T-helper 17 cell (primary cell): ENCODE data around the gene BOLA3. TPM values are rescaled to one million over a fixed set of nuclear protein-coding genes. Genes with fewer than 3 reads are reported as not detected.
"Not testable (repeated sequence)": the region's sequence is repeated elsewhere in the genome, so short reads cannot be mapped to it uniquely, and the experiment has no call there.

Experiments
- ATAC-seq: fragments of 150-1000 bp; cut with Tn5 transposase; 2 replicates; pipeline ENCODE4 v1.10.0; 2021; ENCODE audit warnings: mild to moderate bottlenecking, moderate library complexity
- DNase-seq, 3 donors: peaks; one replicate each; pipeline versions ENCODE4 v3.0.0 to v3.0.0-alpha.2; 2020 to 2021
- H3K9me3 ChIP-seq: one replicate; pipeline ENCODE4 v1.7.0; 2013; ENCODE audit warnings: low read length, mild to moderate bottlenecking; ENCODE audit not compliant: control insufficient read depth, poor library complexity, severe bottlenecking
- H3K27ac Mint-ChIP-seq: one replicate; pipeline ENCODE4 v1.8.0; 2022; ENCODE audit warnings: mild to moderate bottlenecking, moderate library complexity, mixed read lengths
- H3K27me3 Mint-ChIP-seq: one replicate; pipeline ENCODE4 v1.8.0; 2022; ENCODE audit warnings: mixed read lengths
- H3K36me3 Mint-ChIP-seq: one replicate; pipeline ENCODE4 v1.8.0; 2022; ENCODE audit warnings: low read depth, mixed read lengths
- H3K4me1 Mint-ChIP-seq: one replicate; pipeline ENCODE4 v1.8.0; 2022; ENCODE audit warnings: mild to moderate bottlenecking, mixed read lengths
- H3K4me3 Mint-ChIP-seq: one replicate; pipeline ENCODE4 v1.8.0; 2022; ENCODE audit warnings: mild to moderate bottlenecking, moderate library complexity, mixed read lengths
- total RNA-seq, 4 donors: library from RNA in 2 of 4; stranded (reverse) in 2 of 4; gene quantifications; one replicate each; pipeline ENCODE4 v1.2.3 and lab custom pipeline; 2022 to 2026

The BOLA3 gene
- total RNA-seq: 10 to 100 TPM; 15.5 to 23.3 TPM
- 7.4 to 10.5 reads per million in 2 donors for total RNA-seq (lab: John Stamatoyannopoulos, UW)

GRCh38 chr2:74147727-74148456, at the start of gene BOLA3:
BOLA3 (minus strand) TSS chr2:74147912; CDS start chr2:74147874, 38 bp downstream.
- DNase-seq: peak; percentile 72 to 77 (median 73)
- Mint-ChIP-seq H3K4me3 (no peak within 1 kb of the TSS), H3K27ac (no peak within 1 kb of the TSS), H3K36me3 (no peaks in the 10 kb centered on the region), H3K4me1 (peaks cover 4% of the 10 kb centered on the region), H3K27me3 (no peaks in the 10 kb centered on the region)
- ATAC-seq: peak; percentile 93
- no peaks in the 10 kb centered on the region for H3K9me3 ChIP-seq

DNA sequence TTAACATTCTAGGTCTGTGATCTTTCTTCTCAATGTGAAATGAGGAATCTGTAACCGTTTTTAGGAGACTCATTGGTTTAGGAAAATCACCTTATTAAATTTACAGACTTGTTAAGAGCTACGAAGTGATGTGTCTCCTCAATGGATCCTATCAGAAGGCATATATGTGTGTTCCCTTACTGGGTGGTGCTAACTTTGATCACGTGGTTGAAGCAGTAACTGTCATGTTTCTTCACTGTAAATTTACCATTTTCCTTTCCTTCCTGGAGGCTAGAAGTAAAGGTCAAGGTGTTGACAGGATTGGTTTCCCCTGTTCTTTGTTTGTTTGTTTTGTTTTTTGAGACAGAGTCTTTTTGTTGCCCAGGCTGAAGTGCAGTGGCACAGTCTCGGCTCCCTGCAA, 49.3 kb upstream of the BOLA3 start:
- no peak for ATAC-seq
- H3K27ac Mint-ChIP-seq: peak overlapping the region; percentile 98
- DNase-seq: no peak
- peaks cover 29% of the 10 kb centered on the region for H3K4me1 Mint-ChIP-seq
- H3K4me3 Mint-ChIP-seq: no peak overlapping the region
- H3K36me3 Mint-ChIP-seq: peaks cover 2% of the 10 kb centered on the region
- H3K27me3 Mint-ChIP-seq: no peaks in the 10 kb centered on the region
- H3K9me3 ChIP-seq: no peaks in the 10 kb centered on the region

DNA sequence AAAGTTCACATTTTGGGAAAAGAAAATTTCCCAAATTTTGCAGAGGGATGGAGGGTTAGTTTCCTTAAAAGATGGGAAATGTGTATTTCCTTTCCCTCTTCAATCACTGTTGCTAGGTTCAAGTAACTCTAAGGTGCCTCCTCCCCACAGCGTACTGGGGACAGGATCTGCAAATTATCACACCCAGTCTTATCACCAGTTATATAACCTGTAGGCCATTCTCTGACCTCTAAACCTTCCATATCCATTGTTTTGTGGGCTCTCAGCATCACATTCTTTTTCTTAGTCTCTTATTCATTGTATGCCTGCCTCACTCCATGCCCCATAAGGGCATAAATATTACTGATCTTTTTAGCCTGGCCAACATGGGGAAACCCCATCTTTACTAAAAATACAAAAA, 47.1 kb upstream of the BOLA3 start:
- Mint-ChIP-seq H3K27me3 (peaks cover 4% of the 10 kb centered on the region), H3K27ac (no peak overlapping the region), H3K4me1 (peaks cover 19% of the 10 kb centered on the region), H3K36me3 (peaks cover 2% of the 10 kb centered on the region), H3K4me3 (no peak overlapping the region)
- no peaks in the 10 kb centered on the region for H3K9me3 ChIP-seq
- ATAC-seq (no peak), DNase-seq (no peak)

DNA sequence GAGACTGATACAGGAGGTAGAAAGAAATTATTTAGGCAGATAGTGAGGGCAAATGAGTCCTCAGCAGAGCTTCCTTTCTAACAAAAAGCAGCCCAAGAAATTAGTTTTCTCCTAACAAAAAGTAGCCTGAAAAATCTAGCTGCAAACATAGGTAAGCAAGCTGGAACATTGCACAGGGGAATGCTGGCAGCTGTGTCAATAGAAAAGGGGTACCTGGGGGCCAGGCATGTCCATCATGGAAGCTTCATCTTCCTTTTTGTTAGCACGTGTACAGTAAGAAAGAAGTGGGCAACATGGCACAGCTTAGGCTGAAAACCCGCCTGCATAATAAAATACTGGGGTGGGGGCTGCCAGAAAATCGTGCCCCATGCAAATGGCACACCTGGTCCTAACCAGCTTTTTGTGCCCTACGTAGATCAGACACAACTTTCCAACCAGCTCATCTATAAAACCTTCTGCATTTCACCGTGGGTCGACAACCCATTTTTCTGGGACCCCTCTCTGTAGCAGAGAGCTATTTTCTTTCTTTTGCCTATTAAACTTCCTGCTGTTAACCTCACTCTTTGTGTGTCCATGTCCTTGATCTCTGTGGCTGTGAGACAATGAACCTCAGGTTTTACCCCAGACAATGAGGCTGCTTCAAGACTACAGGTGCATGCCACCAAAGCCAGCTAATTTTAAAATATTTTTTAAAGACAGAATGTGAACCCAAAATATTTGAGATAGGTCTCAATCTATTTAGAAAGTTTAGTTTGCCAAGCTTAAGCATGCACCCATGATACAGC, 44.1 kb upstream of the BOLA3 start:
- ATAC-seq (no peak), DNase-seq (no peak)
- H3K4me3 Mint-ChIP-seq: no peak overlapping the region
- no peaks in the 10 kb centered on the region for H3K9me3 ChIP-seq
- H3K27ac Mint-ChIP-seq: no peak overlapping the region
- peaks cover 2% of the 10 kb centered on the region for H3K4me1 Mint-ChIP-seq
- peaks cover 4% of the 10 kb centered on the region for H3K27me3 Mint-ChIP-seq
- no peaks in the 10 kb centered on the region for H3K36me3 Mint-ChIP-seq

DNA sequence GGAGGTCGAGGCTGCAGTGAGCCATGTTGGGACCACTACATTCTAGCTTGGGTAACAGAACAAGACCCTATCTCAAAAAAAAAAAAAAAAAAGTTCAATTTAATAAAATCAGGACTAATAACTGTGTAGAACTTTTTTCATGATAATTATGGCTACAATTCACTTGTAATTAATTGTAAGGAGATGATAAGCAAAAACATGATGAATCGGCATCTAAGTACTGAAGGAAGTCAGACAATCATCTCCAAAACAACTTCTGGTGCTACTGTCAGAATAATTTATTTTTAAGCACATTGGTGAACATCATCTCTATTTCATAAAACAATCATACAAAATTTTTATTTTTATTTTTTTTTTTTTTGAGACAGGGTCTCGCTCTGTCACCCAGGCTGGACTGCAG, 41.0 kb upstream of the BOLA3 start:
- no peak overlapping the region for H3K4me3 Mint-ChIP-seq
- peaks cover 6% of the 10 kb centered on the region for H3K4me1 Mint-ChIP-seq
- H3K36me3 Mint-ChIP-seq: no peaks in the 10 kb centered on the region
- no peak for ATAC-seq
- DNase-seq: no peak
- peaks cover 4% of the 10 kb centered on the region for H3K27me3 Mint-ChIP-seq
- no peaks in the 10 kb centered on the region for H3K9me3 ChIP-seq
- no peak overlapping the region for H3K27ac Mint-ChIP-seq

GRCh38 chr2:74188018-74188601, 40.4 kb upstream of the BOLA3 start:
- ATAC-seq (no peak), DNase-seq (no peak)
- Mint-ChIP-seq H3K27me3 (peaks cover 4% of the 10 kb centered on the region), H3K27ac (peak overlapping the region; percentile 21), H3K4me3 (no peak overlapping the region), H3K36me3 (no peaks in the 10 kb centered on the region), H3K4me1 (peaks cover 6% of the 10 kb centered on the region)
- H3K9me3 ChIP-seq: no peaks in the 10 kb centered on the region

GRCh38 chr2:74186706-74187105, 39.0 kb upstream of the BOLA3 start:
- not testable (repeated sequence) for DNase-seq, H3K4me1 Mint-ChIP-seq, H3K4me3 Mint-ChIP-seq, H3K9me3 ChIP-seq, ATAC-seq, H3K27me3 Mint-ChIP-seq, H3K36me3 Mint-ChIP-seq
- peak overlapping the region; percentile 47 for H3K27ac Mint-ChIP-seq

DNA sequence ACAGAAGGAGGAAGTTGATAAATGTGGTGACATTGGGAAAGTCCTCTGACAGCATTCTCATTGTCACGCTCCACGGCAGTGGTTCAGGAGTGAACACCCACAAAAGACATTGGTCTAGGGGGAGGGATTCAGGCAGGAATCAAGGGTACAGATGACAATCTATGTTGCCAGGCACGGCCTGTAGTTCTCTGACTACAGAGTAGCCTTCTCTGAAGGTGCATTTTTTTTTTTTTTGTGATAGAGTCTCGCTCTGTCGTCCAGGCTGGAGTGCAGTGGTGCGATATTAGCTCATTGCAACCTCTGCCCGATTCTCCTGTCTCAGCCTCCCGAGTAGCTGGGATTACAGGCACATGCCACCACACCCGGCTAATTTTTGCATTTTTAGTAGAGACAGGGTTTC, 38.3 kb upstream of the BOLA3 start:
- H3K4me1 Mint-ChIP-seq: peaks cover 5% of the 10 kb centered on the region
- ATAC-seq (peak; percentile 97), DNase-seq (peak in 2 of 3 donors; percentile 17 to 18)
- peak overlapping the region; percentile 47 for H3K27ac Mint-ChIP-seq
- H3K27me3 Mint-ChIP-seq: peaks cover 3% of the 10 kb centered on the region
- H3K36me3 Mint-ChIP-seq: no peaks in the 10 kb centered on the region
- H3K9me3 ChIP-seq: no peaks in the 10 kb centered on the region
- peak overlapping the region; percentile 69 for H3K4me3 Mint-ChIP-seq

GRCh38 chr2:74183878-74184277, 36.2 kb upstream of the BOLA3 start:
- no peak overlapping the region for H3K27ac Mint-ChIP-seq
- no peaks in the 10 kb centered on the region for H3K27me3 Mint-ChIP-seq
- H3K4me3 Mint-ChIP-seq: no peak overlapping the region
- H3K9me3 ChIP-seq: no peaks in the 10 kb centered on the region
- DNase-seq (no peak), ATAC-seq (no peak)
- no peaks in the 10 kb centered on the region for H3K36me3 Mint-ChIP-seq
- H3K4me1 Mint-ChIP-seq: peaks cover 8% of the 10 kb centered on the region

- Mint-ChIP-seq H3K27ac (peak overlapping the region; percentile 29), H3K27me3 (no peaks in the 10 kb centered on the region), H3K36me3 (no peaks in the 10 kb centered on the region), H3K4me3 (no peak overlapping the region), H3K4me1 (peaks cover 14% of the 10 kb centered on the region)
- no peak for DNase-seq
- no peaks in the 10 kb centered on the region for H3K9me3 ChIP-seq
- no peak for ATAC-seq
These were observed 34.0 kb upstream of the BOLA3 start for GRCh38 chr2:74181739-74182138.

DNA sequence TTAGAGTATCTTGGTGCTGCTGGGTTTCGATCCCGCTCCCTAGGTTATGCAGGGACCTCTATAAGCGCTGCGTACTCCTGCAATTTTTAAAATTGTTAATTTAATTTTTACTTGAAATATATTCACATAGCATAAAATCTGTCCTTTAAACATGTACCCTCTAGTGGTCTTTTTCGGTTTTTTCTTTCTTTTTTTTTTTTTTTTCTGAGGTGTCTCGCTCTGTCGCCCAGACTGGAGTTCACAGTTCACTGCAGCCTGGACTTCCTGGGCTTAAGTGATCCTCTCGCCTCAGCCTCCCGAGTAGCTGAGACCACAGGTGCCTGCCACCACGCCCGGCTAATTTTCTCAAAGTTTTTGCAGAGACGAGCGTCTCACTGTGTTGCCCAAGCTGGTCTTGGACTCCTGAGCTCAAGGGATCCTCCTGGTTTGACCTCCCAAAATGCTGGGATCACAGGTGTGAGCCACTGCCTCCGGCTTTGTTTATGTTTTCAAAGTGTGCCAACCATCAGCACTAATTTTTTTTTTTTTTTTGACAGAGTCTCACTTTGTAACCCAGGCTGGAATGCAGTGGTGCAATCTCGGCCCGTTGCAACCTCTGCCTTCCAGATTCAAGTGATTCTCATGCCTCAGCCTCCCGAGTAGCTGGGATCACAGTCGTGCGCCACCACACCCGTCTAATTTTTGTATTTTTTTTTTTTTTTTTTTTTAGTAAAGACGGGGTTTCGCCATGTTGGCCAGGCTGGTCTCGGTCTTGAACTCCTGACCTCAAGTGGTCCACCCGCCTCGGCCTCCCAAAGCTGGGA, 31.6 kb upstream of the BOLA3 start:
- no peaks in the 10 kb centered on the region for H3K9me3 ChIP-seq
- ATAC-seq: peak; percentile 47
- DNase-seq: no peak
- Mint-ChIP-seq H3K4me3 (peak overlapping the region; percentile 88), H3K36me3 (peaks cover 3% of the 10 kb centered on the region), H3K27me3 (no peaks in the 10 kb centered on the region), H3K4me1 (peaks cover 28% of the 10 kb centered on the region), H3K27ac (peak overlapping the region; percentile 70)

DNA sequence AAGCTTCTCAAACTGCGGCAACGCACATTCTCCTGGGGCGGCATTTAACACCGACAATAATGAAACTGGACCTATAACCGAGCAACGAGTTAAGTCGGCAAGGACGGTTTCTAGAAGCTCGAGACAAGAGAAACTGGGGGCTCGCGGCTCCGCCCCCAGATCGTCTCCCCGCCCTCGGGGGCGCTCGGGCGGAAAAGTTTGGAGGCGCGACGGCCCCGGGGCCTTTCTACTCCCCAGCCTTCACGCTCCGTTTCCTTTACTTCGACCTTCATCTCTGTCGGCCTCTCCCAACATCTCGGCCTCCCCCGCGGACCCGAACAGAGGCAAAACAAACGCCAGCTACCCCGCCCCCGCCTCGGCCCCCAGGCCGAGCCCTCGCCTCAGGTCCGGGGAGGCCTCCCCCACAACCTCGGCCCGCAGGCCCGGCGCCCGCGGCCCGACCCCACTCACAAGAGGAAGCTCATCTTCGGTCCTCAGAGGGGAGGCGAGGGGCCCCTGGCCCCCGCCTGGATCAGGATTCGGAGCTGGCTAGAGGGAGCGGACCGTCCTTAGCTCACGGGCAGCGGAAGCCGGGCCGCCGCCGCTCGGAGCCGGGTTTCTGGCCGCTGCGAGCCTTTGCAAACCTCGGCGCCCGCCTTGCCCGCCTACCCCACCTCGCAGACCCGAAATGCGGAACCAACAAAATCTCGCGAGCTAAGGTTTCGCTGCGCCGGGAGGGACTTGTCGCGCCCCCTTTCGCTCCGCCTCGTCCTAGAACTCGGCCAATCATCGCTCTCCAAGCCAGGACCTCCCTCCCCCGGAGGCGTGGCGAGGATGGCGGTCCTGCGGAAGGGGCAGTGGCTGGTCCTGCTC, 30.7 kb upstream of the BOLA3 start, which contains the start of gene MOB1A:
TSS of gene MOB1A (minus strand) at position 669 of the 852 bp plus-strand sequence. CDS start at position 464, 205 bp downstream.
- peaks cover 3% of the 10 kb centered on the region for H3K36me3 Mint-ChIP-seq
- H3K27ac Mint-ChIP-seq: peak within 1 kb of the TSS; percentile 70
- ATAC-seq (peak; percentile 94), DNase-seq (peak; percentile 94 to 97 (median 96))
- H3K4me3 Mint-ChIP-seq: peak within 1 kb of the TSS; percentile 88
- peaks cover 27% of the 10 kb centered on the region for H3K4me1 Mint-ChIP-seq
- H3K27me3 Mint-ChIP-seq: no peaks in the 10 kb centered on the region
- H3K9me3 ChIP-seq: no peaks in the 10 kb centered on the region
